ENCODE data around the gene USF3. TPM values are rescaled to one million over a fixed set of nuclear protein-coding genes. Genes with fewer than 3 reads are reported as not detected.
"Not testable (repeated sequence)": the region's sequence is repeated elsewhere in the genome, so short reads cannot be mapped to it uniquely, and the experiment has no call there.

The USF3 gene
- total and polyA plus RNA-seq, 3 experiments from 2014 or later, result 4.9 to 13.2 (median 11.2) TPM

DNA sequence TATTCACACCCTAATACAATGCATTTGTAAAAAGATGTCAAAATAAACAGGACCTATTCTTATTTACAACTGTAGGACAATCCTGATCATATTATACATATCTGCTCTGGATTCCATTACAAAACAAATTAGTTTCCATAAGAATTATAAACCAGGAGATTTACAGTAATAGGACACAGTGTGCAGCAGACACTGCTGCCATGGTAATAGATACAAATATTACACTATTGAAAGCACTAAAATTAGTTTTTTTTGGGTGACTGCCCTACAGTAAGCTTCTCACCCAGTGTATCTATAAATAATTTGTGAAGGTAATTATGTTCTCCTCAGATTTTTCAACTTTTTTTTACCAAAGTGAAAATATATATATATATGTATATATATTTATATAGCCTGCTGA lies 47.9 kb downstream of the USF3 start:
- CTCF ChIA-PET, result interaction anchor here (1.6 kb wide), 1 partner anchor 15 kb away, joined by 3 read pairs; no protein-coding TSS in a partner anchor
- Mint-ChIP-seq H3K36me3 (peaks cover 16 to 27% (median 17%) of the 10 kb centered on the region in 3 donors), H3K4me1 (no peaks in the 10 kb centered on the region), H3K27me3 (no peaks in the 10 kb centered on the region), H3K27ac (no peak overlapping the region), H3K4me3 (no peak overlapping the region), H3K9me3 (peaks cover 18 to 29% (median 26%) of the 10 kb centered on the region in 5 donors)
- H3K27me3 ChIP-seq (ENCODE audit: insufficient read depth, low read length, poor library complexity, severe bottlenecking), result no peaks in the 10 kb centered on the region
- DNase-seq, result no peak
- no peaks in the 10 kb centered on the region for H3K36me3 ChIP-seq (ENCODE audit: insufficient read depth, low read length)
- POLR2A ChIA-PET, result no interaction called here
- no peaks in the 10 kb centered on the region for H3K9me3 ChIP-seq (ENCODE audit: low read length)
- no peak overlapping the region for H3K4me3 ChIP-seq (ENCODE audit: low read length)
- no peaks in the 10 kb centered on the region for H3K4me1 ChIP-seq (ENCODE audit: insufficient read depth, low read length)
- no peak overlapping the region for H3K27ac ChIP-seq (ENCODE audit: low read depth, low read length)

DNA sequence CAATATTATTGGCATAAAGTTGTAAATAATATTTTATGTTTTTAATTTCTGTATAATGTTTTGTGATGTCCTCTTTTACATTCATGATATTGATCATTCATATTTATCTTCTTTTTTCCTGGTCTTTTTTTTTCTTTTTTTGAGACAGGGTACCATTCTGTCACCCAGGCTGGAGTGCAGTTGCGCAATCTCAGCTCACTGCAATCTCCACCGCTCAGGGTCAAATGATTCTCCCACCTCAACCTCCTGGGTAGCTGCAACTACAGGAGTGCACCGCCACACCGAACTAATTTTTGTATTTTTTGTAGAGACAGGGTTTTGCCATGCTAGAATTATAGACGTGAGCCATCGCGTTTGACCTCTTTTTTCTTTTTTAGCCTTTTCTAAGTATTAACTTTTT lies 52.9 kb downstream of the USF3 start:
- H3K27me3 ChIP-seq (ENCODE audit: insufficient read depth, low read length, poor library complexity, severe bottlenecking), result no peaks in the 10 kb centered on the region
- POLR2A ChIA-PET, result no interaction called here
- DNase-seq, result no peak
- CTCF ChIA-PET, result no interaction called here
- no peaks in the 10 kb centered on the region for H3K36me3 ChIP-seq (ENCODE audit: insufficient read depth, low read length)
- Mint-ChIP-seq H3K36me3 (peaks cover 5 to 27% (median 5%) of the 10 kb centered on the region in 3 donors), H3K4me3 (no peak overlapping the region), H3K27me3 (no peaks in the 10 kb centered on the region), H3K9me3 (peaks cover 18 to 29% (median 26%) of the 10 kb centered on the region in 5 donors), H3K27ac (peak overlapping the region in 1 of 8 donors; percentile 50), H3K4me1 (no peaks in the 10 kb centered on the region)
- no peak overlapping the region for H3K4me3 ChIP-seq (ENCODE audit: low read length)
- no peaks in the 10 kb centered on the region for H3K4me1 ChIP-seq (ENCODE audit: insufficient read depth, low read length)
- H3K9me3 ChIP-seq (ENCODE audit: low read length), result no peaks in the 10 kb centered on the region
- H3K27ac ChIP-seq (ENCODE audit: low read depth, low read length), result no peak overlapping the region

DNA sequence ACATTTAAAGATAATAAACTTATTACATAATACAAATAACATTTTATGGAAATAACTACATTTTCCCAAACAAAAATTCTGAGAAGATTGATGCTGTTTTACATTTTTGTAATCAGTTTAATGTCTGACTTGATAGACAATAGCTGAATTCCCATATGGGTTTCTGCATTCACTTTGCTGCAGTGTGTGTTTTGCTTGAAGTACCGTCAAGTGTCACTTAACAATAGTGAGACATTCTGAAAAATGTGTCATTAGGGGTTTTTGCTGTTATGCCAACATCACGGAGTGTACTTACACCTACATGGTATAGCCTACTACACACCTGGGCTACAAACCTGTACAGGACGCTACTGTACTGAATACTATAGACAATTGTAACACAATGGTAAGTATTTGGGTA lies 57.5 kb downstream of the USF3 start:
- no peak for DNase-seq
- ChIA-PET CTCF (no interaction called here), POLR2A (no interaction called here)
- H3K36me3 Mint-ChIP-seq, result peaks cover 0 to 2% (median under 1%) of the 10 kb centered on the region in 3 donors
- H3K36me3 ChIP-seq (ENCODE audit: insufficient read depth, low read length), result no peaks in the 10 kb centered on the region
- H3K9me3 ChIP-seq (ENCODE audit: low read length), result no peaks in the 10 kb centered on the region
- no peaks in the 10 kb centered on the region for H3K27me3 Mint-ChIP-seq
- H3K4me3 ChIP-seq (ENCODE audit: low read length), result no peak overlapping the region
- H3K9me3 Mint-ChIP-seq, result peaks cover 0 to 4% (median 3%) of the 10 kb centered on the region in 5 donors
- no peaks in the 10 kb centered on the region for H3K27me3 ChIP-seq (ENCODE audit: insufficient read depth, low read length, poor library complexity, severe bottlenecking)
- H3K27ac Mint-ChIP-seq, result no peak overlapping the region
- no peak overlapping the region for H3K27ac ChIP-seq (ENCODE audit: low read depth, low read length)
- no peak overlapping the region for H3K4me3 Mint-ChIP-seq
- H3K4me1 Mint-ChIP-seq, result no peaks in the 10 kb centered on the region
- H3K4me1 ChIP-seq (ENCODE audit: insufficient read depth, low read length), result no peaks in the 10 kb centered on the region

GRCh38 chr3:113637756-113638155 lies 58.7 kb downstream of the USF3 start:
- H3K27ac ChIP-seq (ENCODE audit: low read depth, low read length), result no peak overlapping the region
- H3K27ac Mint-ChIP-seq, result no peak overlapping the region
- CTCF ChIA-PET, result no interaction called here
- no peaks in the 10 kb centered on the region for H3K4me1 ChIP-seq (ENCODE audit: insufficient read depth, low read length)
- no peaks in the 10 kb centered on the region for H3K9me3 ChIP-seq (ENCODE audit: low read length)
- no peaks in the 10 kb centered on the region for H3K9me3 Mint-ChIP-seq
- H3K36me3 Mint-ChIP-seq, result no peaks in the 10 kb centered on the region
- DNase-seq, result no peak
- no peak overlapping the region for H3K4me3 ChIP-seq (ENCODE audit: low read length)
- no peak overlapping the region for H3K4me3 Mint-ChIP-seq
- H3K36me3 ChIP-seq (ENCODE audit: insufficient read depth, low read length), result no peaks in the 10 kb centered on the region
- no peaks in the 10 kb centered on the region for H3K4me1 Mint-ChIP-seq
- no peaks in the 10 kb centered on the region for H3K27me3 Mint-ChIP-seq
- POLR2A ChIA-PET, result no interaction called here
- no peaks in the 10 kb centered on the region for H3K27me3 ChIP-seq (ENCODE audit: insufficient read depth, low read length, poor library complexity, severe bottlenecking)

- DNase-seq; H3K27me3 Mint-ChIP-seq; H3K9me3 Mint-ChIP-seq; H3K4me1 ChIP-seq (ENCODE audit: insufficient read depth, low read length); H3K27ac Mint-ChIP-seq; H3K4me1 Mint-ChIP-seq; POLR2A ChIA-PET; H3K36me3 Mint-ChIP-seq; H3K27ac ChIP-seq (ENCODE audit: low read depth, low read length); H3K27me3 ChIP-seq (ENCODE audit: insufficient read depth, low read length, poor library complexity, severe bottlenecking); H3K4me3 Mint-ChIP-seq; H3K36me3 ChIP-seq (ENCODE audit: insufficient read depth, low read length); H3K4me3 ChIP-seq (ENCODE audit: low read length); H3K9me3 ChIP-seq (ENCODE audit: low read length): not testable (repeated sequence)
- CTCF ChIA-PET, result interaction anchor here (0.9 kb wide), 1 partner anchor 58 kb away, joined by 3 read pairs; no protein-coding TSS in a partner anchor
Observed at GRCh38 chr3:113636034-113636433, 60.4 kb downstream of the USF3 start.

- no peaks in the 10 kb centered on the region for H3K9me3 Mint-ChIP-seq
- Histone ChIP-seq H3K27me3 (ENCODE audit: insufficient read depth, low read length, poor library complexity, severe bottlenecking) (no peaks in the 10 kb centered on the region), H3K9me3 (ENCODE audit: low read length) (no peaks in the 10 kb centered on the region), H3K4me3 (ENCODE audit: low read length) (no peak overlapping the region), H3K4me1 (ENCODE audit: insufficient read depth, low read length) (no peaks in the 10 kb centered on the region), H3K36me3 (ENCODE audit: insufficient read depth, low read length) (no peaks in the 10 kb centered on the region), H3K27ac (ENCODE audit: low read depth, low read length) (no peak overlapping the region)
- ChIA-PET CTCF (interaction anchor here (1.0 kb wide), 1 partner anchor 15 kb away, joined by 3 read pairs; no protein-coding TSS in a partner anchor), POLR2A (no interaction called here)
- peaks cover 0 to 8% (median 6%) of the 10 kb centered on the region in 3 donors for H3K36me3 Mint-ChIP-seq
- H3K27ac Mint-ChIP-seq, result no peak overlapping the region
- no peak overlapping the region for H3K4me3 Mint-ChIP-seq
- no peaks in the 10 kb centered on the region for H3K27me3 Mint-ChIP-seq
- H3K4me1 Mint-ChIP-seq, result no peaks in the 10 kb centered on the region
- DNase-seq, result no peak
Observed at GRCh38 chr3:113634782-113635474, 61.5 kb downstream of the USF3 start.

DNA sequence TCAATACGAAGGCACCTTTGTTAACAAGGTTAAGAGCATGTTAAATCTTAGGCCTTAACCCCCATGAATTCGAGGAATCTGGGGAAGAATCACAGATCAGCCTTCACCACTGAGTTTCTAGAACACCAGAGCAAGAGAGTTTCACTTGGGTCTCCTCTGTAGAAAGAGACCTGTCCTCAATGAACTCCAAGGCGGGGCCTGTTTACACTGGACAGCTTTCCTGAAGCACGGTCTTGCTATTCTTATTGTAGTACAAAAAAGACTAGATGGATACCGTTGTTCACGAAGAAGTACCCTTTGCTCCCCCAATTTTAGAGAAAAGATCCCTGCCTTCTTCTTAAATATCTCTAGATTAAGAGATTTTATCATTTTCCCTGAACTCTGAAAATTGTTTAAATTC lies 64.9 kb downstream of the USF3 start:
- Histone ChIP-seq H3K36me3 (ENCODE audit: insufficient read depth, low read length) (peaks cover 8% of the 10 kb centered on the region), H3K27ac (ENCODE audit: low read depth, low read length) (no peak overlapping the region), H3K4me3 (ENCODE audit: low read length) (no peak overlapping the region), H3K4me1 (ENCODE audit: insufficient read depth, low read length) (no peaks in the 10 kb centered on the region), H3K9me3 (ENCODE audit: low read length) (no peaks in the 10 kb centered on the region), H3K27me3 (ENCODE audit: insufficient read depth, low read length, poor library complexity, severe bottlenecking) (no peaks in the 10 kb centered on the region)
- Mint-ChIP-seq H3K27ac (peak overlapping the region in 1 of 8 donors; percentile 11), H3K27me3 (no peaks in the 10 kb centered on the region), H3K9me3 (no peaks in the 10 kb centered on the region), H3K4me3 (no peak overlapping the region), H3K4me1 (no peaks in the 10 kb centered on the region), H3K36me3 (peaks cover 0 to 41% (median 14%) of the 10 kb centered on the region in 3 donors)
- no peak for DNase-seq
- POLR2A ChIA-PET, result no interaction called here
- CTCF ChIA-PET, result interaction anchor here (1.2 kb wide), 1 partner anchor 138 kb away, joined by 3 read pairs; no protein-coding TSS in a partner anchor

- Mint-ChIP-seq H3K9me3 (no peaks in the 10 kb centered on the region), H3K4me1 (no peaks in the 10 kb centered on the region), H3K36me3 (peaks cover 2 to 46% (median 19%) of the 10 kb centered on the region in 3 donors), H3K27ac (peak overlapping the region in 2 of 8 donors; percentile 32 to 54), H3K4me3 (no peak overlapping the region), H3K27me3 (no peaks in the 10 kb centered on the region)
- Histone ChIP-seq H3K27me3 (ENCODE audit: insufficient read depth, low read length, poor library complexity, severe bottlenecking) (no peaks in the 10 kb centered on the region), H3K36me3 (ENCODE audit: insufficient read depth, low read length) (peaks cover 8% of the 10 kb centered on the region), H3K4me1 (ENCODE audit: insufficient read depth, low read length) (no peaks in the 10 kb centered on the region), H3K4me3 (ENCODE audit: low read length) (no peak overlapping the region), H3K27ac (ENCODE audit: low read depth, low read length) (no peak overlapping the region), H3K9me3 (ENCODE audit: low read length) (no peaks in the 10 kb centered on the region)
- ChIA-PET CTCF (interaction anchor here (1.2 kb wide), 1 partner anchor 138 kb away, joined by 3 read pairs; no protein-coding TSS in a partner anchor), POLR2A (no interaction called here)
- DNase-seq, result no peak
Observed at GRCh38 chr3:113630956-113631542, 65.4 kb downstream of the USF3 start.
